CD14-positive monocyte (primary cell): ENCODE measurements around the gene CBLB. TPM values are rescaled to one million over a fixed set of nuclear protein-coding genes. Genes with fewer than 3 reads are reported as not detected.
A peak's percentile ranks its signal among the peaks of the same experiment; 100 is the strongest.

Source experiments
- DNase-seq, 3 donors: peaks; one replicate each; pipeline ENCODE4 v3.0.0-alpha.2; 2011 to 2022
- H2AFZ ChIP-seq: 2 replicates; pipeline ENCODE4 v1.6.0; 2012; ENCODE audit warnings: mild to moderate bottlenecking, low read depth, low read length, inconsistent platforms; ENCODE audit not compliant: insufficient read depth, poor library complexity, severe bottlenecking
- H3K27ac ChIP-seq, 2 donors: 1 replicate in 1 of 2; 2 replicates in 1 of 2; pipeline ENCODE4 v1.5.1; 2012 to 2013; ENCODE audit warnings: low read length in 2 of 2, control low read depth in 1 of 2, inconsistent platforms in 1 of 2, low read depth in 1 of 2, mild to moderate bottlenecking in 1 of 2
- H3K27me3 ChIP-seq, 2 donors: one replicate each; pipeline versions ENCODE4 v1.6.0 to v1.6.1; 2011 to 2013; ENCODE audit warnings: low read length in 2 of 2; ENCODE audit not compliant: control insufficient read depth in 2 of 2, insufficient read depth in 2 of 2
- H3K36me3 ChIP-seq, 2 donors: replicated peaks in 1 of 2; 1 replicate in 1 of 2; 2 replicates in 1 of 2; pipeline versions ENCODE4 v1.5.1 to v1.6.1; 2012 to 2013; ENCODE audit warnings: low read length in 2 of 2, control low read depth in 1 of 2, inconsistent platforms in 1 of 2, mild to moderate bottlenecking in 1 of 2; ENCODE audit not compliant: insufficient read depth in 2 of 2, control insufficient read depth in 1 of 2
- H3K4me1 ChIP-seq, 2 donors: 1 replicate in 1 of 2; 2 replicates in 1 of 2; pipeline versions ENCODE4 v1.5.1 to v1.6.1; 2012 to 2013; ENCODE audit warnings: low read length in 2 of 2, control low read depth in 1 of 2, inconsistent platforms in 1 of 2, mild to moderate bottlenecking in 1 of 2, moderate library complexity in 1 of 2; ENCODE audit not compliant: insufficient read depth in 2 of 2, control insufficient read depth in 1 of 2
- H3K4me2 ChIP-seq: replicated peaks from 2 replicates; pipeline ENCODE3; 2012; ENCODE audit warnings: low read length, moderate library complexity, mild to moderate bottlenecking; ENCODE audit not compliant: poor library complexity, severe bottlenecking; ENCODE audit errors: extremely low read depth
- H3K4me3 ChIP-seq, 3 experiments: fragments of 200-600 bp in 1 of 3; sonication (generic) in 1 of 3; replicated peaks in 1 of 3; 1 replicate in 2 of 3; 2 replicates in 1 of 3; pipeline ENCODE4 v1.5.1; 2011 to 2013; ENCODE audit warnings: low read length in 3 of 3, mild to moderate bottlenecking in 3 of 3, control low read depth in 2 of 3, low read depth in 2 of 3, inconsistent platforms in 1 of 3, moderate library complexity in 1 of 3
- H3K79me2 ChIP-seq: 2 replicates; pipeline ENCODE4 v1.6.0; 2012; ENCODE audit warnings: mild to moderate bottlenecking, control low read depth, inconsistent platforms, low read length, moderate library complexity; ENCODE audit not compliant: insufficient read depth
- H3K9ac ChIP-seq: 2 replicates; pipeline ENCODE4 v1.6.0; 2017; ENCODE audit warnings: low read length, mild to moderate bottlenecking; ENCODE audit not compliant: insufficient read depth, poor library complexity, severe bottlenecking
- H3K9me3 ChIP-seq, 2 donors: replicated peaks in 1 of 2; 1 replicate in 1 of 2; 2 replicates in 1 of 2; pipeline versions ENCODE4 v1.5.1 to v1.6.1; 2012 to 2013; ENCODE audit warnings: low read length in 2 of 2, control low read depth in 1 of 2; ENCODE audit not compliant: control insufficient read depth in 1 of 2, insufficient read depth in 1 of 2
- H4K20me1 ChIP-seq: 2 replicates; pipeline ENCODE4 v1.6.0; 2012; ENCODE audit warnings: mild to moderate bottlenecking, low read length, control low read depth, moderate library complexity; ENCODE audit not compliant: insufficient read depth
- H3K27ac Mint-ChIP-seq, 7 donors: one replicate each; pipeline ENCODE4 v1.8.0; 2020; ENCODE audit warnings: mild to moderate bottlenecking in 7 of 7, mixed read lengths in 7 of 7, moderate library complexity in 6 of 7, inconsistent platforms in 2 of 7
- H3K27me3 Mint-ChIP-seq, 3 donors: one replicate each; pipeline ENCODE4 v1.8.0; 2021 to 2022; ENCODE audit warnings: low read depth in 3 of 3, mild to moderate bottlenecking in 3 of 3, mixed read lengths in 3 of 3, moderate library complexity in 3 of 3, inconsistent platforms in 1 of 3
- H3K36me3 Mint-ChIP-seq, 2 donors: one replicate each; pipeline ENCODE4 v1.8.0; 2020; ENCODE audit warnings: mixed read lengths in 2 of 2, inconsistent platforms in 1 of 2, mild to moderate bottlenecking in 1 of 2
- H3K4me1 Mint-ChIP-seq: one replicate; pipeline ENCODE4 v1.8.0; 2020; ENCODE audit warnings: mild to moderate bottlenecking, mixed read lengths
- H3K4me3 Mint-ChIP-seq, 2 donors: one replicate each; pipeline ENCODE4 v1.8.0; 2020; ENCODE audit warnings: mild to moderate bottlenecking in 2 of 2, mixed read lengths in 2 of 2, moderate library complexity in 1 of 2
- H3K9me3 Mint-ChIP-seq, 7 donors: one replicate each; pipeline ENCODE4 v1.8.0; 2020 to 2022; ENCODE audit warnings: mixed read lengths in 7 of 7, mild to moderate bottlenecking in 6 of 7, moderate library complexity in 6 of 7, inconsistent platforms in 2 of 7
- WGBS: methylation state at CpG from one replicate; pipeline ENCODE4 v1.1.5; 2013; ENCODE audit warnings: missing lambda C conversion rate; ENCODE audit not compliant: insufficient coverage; 5-methylcytosine and 5-hydroxymethylcytosine counted together
- intact Hi-C, 2 donors: fragments of 100-400 bp; cut with micrococcal nuclease; formaldehyde crosslinking; loops; one replicate each; pipeline versions ENCODE4 v1.15.0 to v1.15.1; 2023
- polyA plus RNA-seq, 3 donors: library from polyadenylated mRNA; depleted of rRNA in 1 of 3; unstranded in 2 of 3; stranded (reverse) in 1 of 3; fragments of 300-500 nt in 2 of 3; fragments of >200 nt in 1 of 3; fragmentation: Illumina TruSeq in 2 of 3; gene quantifications; 1 replicate in 2 of 3; 2 replicates in 1 of 3; pipeline ENCODE4 v1.2.3, GENCODE V29; 2012 to 2021
- TF ChIP-seq, protein P1 (sequence below): fragments of 200-600 bp; IDR thresholded peaks from one replicate; pipeline ENCODE4 v1.8.0; 2022; ENCODE audit warnings: antibody characterized with exemption, mild to moderate bottlenecking

Gene CBLB
- polyA plus RNA-seq, 3 donors, result 1.6 to 8.1 (median 3.6) TPM

DNA sequence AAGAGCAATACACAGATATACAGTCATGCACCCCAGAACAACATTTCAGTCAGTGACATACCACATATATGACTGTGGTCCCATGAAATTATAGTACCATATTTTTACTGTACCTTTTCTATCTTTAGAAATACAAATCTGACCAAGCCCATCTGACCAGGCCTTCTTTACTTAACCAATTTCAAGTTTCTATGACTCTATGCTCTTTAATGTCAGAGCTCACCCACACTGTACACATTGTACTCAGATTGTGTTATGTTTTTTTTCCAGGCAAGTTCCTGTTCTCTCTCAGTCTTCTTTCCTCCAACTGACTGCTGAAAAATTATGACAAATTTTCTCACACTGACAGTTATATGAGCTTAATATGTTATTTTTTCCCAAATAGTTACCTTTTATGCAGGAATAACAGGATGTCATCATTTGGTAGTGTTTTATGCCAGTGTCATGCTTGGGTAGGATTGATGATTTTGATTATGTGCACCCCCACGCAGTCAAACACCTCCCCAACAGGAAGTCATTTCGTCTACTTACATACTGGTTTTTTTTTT lies 8.0 kb upstream of the CBLB start:
- Histone ChIP-seq H3K27me3 (no peaks in the 10 kb centered on the region), H3K79me2 (no peaks in the 10 kb centered on the region), H3K27ac (no peak overlapping the region), H3K36me3 (no peaks in the 10 kb centered on the region), H3K9ac (no peak overlapping the region), H4K20me1 (no peaks in the 10 kb centered on the region), H3K4me3 (peak overlapping the region in 1 of 3 experiments; percentile 26), H3K4me2 (peak overlapping the region; percentile 38), H3K4me1 (peaks cover 7 to 11% of the 10 kb centered on the region in 2 donors), H3K9me3 (no peaks in the 10 kb centered on the region), H2AFZ (peak overlapping the region; percentile 51)
- no CpG with 5 or more reads among the region's 2 CpGs for WGBS
- Mint-ChIP-seq H3K27ac (peak overlapping the region in 3 of 7 donors; percentile 8 to 43 (median 31)), H3K36me3 (no peaks in the 10 kb centered on the region), H3K9me3 (peaks cover 0 to 2% (median 0%) of the 10 kb centered on the region in 7 donors), H3K4me1 (peaks cover 10% of the 10 kb centered on the region), H3K27me3 (peaks cover 0 to 3% (median 0%) of the 10 kb centered on the region in 3 donors), H3K4me3 (no peak overlapping the region)
- TF ChIP-seq, protein P1, sequence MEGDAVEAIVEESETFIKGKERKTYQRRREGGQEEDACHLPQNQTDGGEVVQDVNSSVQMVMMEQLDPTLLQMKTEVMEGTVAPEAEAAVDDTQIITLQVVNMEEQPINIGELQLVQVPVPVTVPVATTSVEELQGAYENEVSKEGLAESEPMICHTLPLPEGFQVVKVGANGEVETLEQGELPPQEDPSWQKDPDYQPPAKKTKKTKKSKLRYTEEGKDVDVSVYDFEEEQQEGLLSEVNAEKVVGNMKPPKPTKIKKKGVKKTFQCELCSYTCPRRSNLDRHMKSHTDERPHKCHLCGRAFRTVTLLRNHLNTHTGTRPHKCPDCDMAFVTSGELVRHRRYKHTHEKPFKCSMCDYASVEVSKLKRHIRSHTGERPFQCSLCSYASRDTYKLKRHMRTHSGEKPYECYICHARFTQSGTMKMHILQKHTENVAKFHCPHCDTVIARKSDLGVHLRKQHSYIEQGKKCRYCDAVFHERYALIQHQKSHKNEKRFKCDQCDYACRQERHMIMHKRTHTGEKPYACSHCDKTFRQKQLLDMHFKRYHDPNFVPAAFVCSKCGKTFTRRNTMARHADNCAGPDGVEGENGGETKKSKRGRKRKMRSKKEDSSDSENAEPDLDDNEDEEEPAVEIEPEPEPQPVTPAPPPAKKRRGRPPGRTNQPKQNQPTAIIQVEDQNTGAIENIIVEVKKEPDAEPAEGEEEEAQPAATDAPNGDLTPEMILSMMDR, result no peak
- no peak for DNase-seq
- intact Hi-C loops, result no loop called here

DNA sequence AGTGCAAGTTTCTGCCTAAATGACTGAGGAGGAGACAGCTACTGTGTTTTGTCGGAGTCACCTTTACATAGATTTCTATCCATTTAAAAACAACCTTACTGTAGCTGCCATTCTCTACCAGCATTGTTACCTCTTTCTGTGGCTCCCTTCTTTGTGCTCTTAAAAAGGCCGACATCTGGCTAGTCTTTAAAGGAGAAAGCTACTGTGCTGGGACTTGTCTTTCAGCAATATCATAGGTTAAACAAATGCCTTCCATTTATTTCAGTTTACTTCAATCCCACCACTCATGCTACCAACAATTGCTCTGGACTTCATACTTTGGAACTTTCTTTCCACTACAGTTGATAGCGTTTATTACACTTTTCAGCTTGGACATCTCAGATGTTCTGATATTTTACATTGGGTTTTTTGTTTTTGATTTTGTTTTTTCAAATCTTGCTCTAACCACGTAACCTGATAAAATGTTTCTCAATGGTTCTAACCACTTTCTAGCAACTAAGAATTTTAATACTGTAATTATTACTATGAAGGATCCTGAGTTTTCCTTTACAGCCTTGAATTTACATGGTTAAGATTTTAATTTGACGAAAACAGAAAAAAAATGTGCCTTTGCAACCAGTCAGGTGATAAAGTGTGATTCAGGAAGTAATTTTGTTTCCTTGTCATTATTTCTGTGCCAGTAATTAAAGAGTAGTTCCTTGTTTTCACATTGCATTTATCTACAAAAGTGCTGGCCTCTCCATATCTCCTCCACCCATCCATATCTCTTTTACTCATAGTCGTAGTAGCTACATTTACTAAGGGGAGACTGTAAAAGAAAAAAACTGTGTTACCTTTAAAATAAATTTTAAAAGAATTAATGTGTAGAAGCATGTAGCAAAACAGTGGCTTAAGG lies 1.3 kb upstream of the CBLB start:
- Mint-ChIP-seq H3K4me1 (peaks cover 33% of the 10 kb centered on the region), H3K4me3 (peak overlapping the region in 1 of 2 donors; percentile 100), H3K27ac (peak overlapping the region in 3 of 7 donors; percentile 69 to 98 (median 94)), H3K27me3 (no peaks in the 10 kb centered on the region), H3K36me3 (peaks cover 3 to 6% of the 10 kb centered on the region in 2 donors), H3K9me3 (no peaks in the 10 kb centered on the region)
- peak overlapping the region; percentile 91 for H3K4me2 ChIP-seq
- H3K4me3 ChIP-seq, result peak overlapping the region in 2 of 3 experiments; percentile 90 to 99
- TF ChIP-seq, protein P1, result no peak
- H3K79me2 ChIP-seq, result no peaks in the 10 kb centered on the region
- intact Hi-C loops, result no loop called here
- H2AFZ ChIP-seq, result peak overlapping the region; percentile 95
- H3K9me3 ChIP-seq, result no peaks in the 10 kb centered on the region
- H3K27me3 ChIP-seq, result no peaks in the 10 kb centered on the region
- H3K4me1 ChIP-seq, result peaks cover 16 to 39% of the 10 kb centered on the region in 2 donors
- WGBS, result 43% methylated on average over 2 of the region's 6 CpGs
- H4K20me1 ChIP-seq, result no peaks in the 10 kb centered on the region
- H3K36me3 ChIP-seq, result peaks cover 2 to 4% of the 10 kb centered on the region in 2 donors
- DNase-seq, result no peak
- H3K9ac ChIP-seq, result no peak overlapping the region
- H3K27ac ChIP-seq, result peak overlapping the region in 1 of 2 donors; percentile 85
